HG02840 (cell line): Measurements from ENCODE around the gene TMEM237.
"Not testable (repeated sequence)": the region's sequence is repeated elsewhere in the genome, so short reads cannot be mapped to it uniquely, and the experiment has no call there.

Source experiments
- ATAC-seq: cut with Tn5 transposase; IDR thresholded peaks from one replicate; pipeline ENCODE4 v1.9.1; 2021; ENCODE audit warnings: mild to moderate bottlenecking, moderate library complexity, moderate number of reproducible peaks; ENCODE audit not compliant: unreplicated experiment, low FRiP score

Gene TMEM237, protein sequence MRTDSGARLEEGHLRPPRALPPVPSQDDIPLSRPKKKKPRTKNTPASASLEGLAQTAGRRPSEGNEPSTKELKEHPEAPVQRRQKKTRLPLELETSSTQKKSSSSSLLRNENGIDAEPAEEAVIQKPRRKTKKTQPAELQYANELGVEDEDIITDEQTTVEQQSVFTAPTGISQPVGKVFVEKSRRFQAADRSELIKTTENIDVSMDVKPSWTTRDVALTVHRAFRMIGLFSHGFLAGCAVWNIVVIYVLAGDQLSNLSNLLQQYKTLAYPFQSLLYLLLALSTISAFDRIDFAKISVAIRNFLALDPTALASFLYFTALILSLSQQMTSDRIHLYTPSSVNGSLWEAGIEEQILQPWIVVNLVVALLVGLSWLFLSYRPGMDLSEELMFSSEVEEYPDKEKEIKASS

DNA sequence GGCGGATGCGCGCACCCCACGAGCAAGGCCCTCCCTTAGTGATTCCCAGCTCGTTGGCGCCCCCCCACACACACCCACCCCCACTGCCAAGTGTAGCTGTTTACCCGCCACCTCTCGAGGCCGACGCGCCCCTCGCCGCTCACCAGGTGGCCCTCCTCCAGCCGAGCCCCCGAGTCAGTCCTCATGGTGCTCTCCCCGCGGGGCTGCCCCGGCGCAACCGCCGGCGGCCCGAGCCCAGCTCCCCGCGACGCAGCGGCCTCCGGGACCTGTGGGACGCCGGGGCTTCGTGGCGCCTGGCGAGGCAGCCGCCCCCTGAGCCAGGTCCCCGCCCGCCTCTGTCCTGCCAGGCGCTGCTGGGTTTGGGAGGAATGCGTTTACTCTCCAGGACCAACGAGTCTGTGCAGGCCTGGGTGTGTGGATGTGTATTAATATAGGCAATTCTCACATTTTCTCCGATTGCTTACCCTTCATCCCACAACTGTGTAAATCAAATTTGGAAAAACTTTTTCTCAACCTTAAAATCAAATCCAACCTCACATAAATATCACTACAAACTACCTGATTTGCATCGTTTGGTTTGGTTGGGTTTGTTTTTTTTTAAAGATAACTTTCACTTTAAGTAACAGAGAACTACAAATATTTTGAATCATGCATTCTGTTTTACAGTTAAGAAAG, at the start of gene TMEM237:
TMEM237 (minus strand) TSS at position 288 of the 675 bp plus-strand sequence; CDS start at position 185, 103 bp downstream.
- peak; percentile 43 for ATAC-seq

DNA sequence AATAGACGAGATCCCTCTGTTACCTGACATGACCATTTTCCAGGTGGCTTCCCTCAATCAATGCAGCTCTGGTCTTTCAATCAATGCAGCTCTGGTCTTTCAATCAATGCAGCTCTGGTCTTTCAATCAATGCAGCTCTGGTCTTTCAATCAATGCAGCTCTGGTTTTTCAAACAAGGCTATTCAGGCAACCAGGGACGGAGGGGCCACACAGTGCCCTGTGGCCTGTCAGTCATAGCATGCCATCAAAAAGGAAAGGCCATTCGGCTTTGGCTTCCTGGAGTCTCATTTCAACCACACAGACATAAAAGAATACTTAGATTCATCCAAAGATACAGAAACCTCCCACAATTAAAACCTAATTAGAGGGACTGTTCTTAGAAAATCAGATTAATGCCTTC, 41.9 kb upstream of the TMEM237 start:
- no peak for ATAC-seq

DNA sequence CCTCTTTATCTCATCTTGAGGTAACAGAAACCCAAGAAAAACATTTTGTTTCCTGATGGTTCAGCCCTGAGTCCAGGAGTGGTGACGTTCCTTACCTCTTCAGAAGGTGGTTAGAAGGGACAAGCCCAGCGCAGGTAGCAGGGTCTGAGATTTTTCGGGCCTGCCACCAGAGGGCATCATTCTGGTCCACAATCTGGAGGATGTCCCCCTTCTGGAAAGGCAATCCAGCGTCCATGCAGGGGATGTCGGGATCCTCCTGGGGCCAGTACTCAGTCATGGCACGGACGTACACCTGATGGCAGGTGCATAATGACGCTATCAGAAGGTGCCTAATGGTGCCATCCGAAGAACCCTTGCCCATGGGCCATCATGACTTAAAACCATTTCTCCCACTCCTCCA, 37.4 kb upstream of the TMEM237 start:
- no peak for ATAC-seq

DNA sequence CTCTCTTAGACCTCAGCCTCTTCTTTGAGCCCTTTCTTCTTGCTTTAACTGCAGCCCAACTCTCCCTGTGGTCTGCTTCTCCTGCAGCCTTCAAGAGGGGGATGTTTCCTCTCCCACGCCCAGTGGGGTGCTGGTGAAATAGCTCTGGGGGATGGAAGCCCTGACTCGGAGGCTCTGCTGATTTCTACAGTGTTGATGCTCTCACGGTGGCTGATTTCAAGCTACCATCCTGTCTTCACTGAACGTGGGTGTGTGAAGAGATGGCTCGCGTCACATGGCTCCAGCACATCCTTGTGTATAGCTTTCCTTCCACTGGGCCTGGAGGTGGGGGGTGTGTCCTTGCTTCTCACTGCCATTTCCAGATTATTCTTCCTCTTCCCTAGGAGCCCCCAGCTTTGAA, 35.1 kb upstream of the TMEM237 start:
- ATAC-seq, result no peak

DNA sequence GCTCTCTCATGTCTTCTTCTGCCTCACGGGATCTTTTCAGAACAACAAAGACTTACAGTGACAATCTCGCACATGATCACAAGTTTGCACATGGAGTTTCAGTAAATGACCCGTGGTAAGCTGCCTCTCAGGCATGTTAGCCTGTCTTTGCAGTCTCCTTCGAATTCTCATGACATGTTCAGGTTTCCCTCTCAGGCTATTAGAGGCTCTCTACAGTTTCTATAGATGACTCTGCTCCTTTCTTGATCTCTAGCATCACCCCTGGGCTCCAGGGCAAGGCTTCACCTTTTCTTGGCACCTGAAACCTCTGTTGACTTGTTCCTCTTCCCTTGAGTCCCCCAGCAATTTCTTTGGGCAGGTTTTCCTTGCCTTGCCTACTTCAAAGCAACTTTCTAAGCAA, 32.2 kb upstream of the TMEM237 start:
- ATAC-seq, result no peak

DNA sequence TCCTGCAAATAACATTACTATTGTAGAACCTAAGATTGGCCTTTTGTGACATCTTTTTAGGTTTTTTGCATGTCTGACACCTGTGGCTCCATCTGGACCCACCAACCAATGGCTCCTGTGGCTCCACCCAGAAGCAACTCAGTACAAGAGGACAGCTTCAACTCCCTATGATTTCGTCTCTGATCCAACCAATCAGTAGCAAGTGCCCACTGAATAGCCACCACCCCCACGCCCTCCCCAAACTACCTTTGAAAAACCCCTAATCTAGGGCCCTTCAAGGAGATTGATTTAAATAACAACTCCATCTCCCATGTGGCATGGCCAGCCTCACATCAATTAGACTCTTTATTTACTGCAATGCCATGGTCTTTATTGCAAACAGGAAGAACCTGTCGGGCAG, 31.5 kb upstream of the TMEM237 start:
- ATAC-seq, result no peak

DNA sequence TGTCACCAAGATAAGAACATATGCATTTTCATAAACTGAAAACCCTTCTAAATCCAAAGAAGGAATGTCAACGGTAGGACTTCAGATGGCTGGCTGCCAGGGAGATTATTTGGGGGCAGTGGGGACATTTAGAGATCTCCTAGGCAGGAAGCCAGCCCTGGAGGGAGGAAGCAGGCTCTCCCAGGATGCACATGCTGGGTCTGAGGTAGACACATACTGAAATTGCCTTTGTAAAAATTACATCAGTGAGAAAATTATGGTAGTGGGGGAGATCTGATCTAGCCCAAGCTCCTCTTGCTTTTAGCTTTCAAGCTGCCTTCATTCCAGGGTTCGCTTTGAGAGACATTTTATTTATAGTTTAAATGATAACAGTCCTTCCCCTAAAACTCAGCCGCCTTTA, 31.0 kb upstream of the TMEM237 start:
- no peak for ATAC-seq

DNA sequence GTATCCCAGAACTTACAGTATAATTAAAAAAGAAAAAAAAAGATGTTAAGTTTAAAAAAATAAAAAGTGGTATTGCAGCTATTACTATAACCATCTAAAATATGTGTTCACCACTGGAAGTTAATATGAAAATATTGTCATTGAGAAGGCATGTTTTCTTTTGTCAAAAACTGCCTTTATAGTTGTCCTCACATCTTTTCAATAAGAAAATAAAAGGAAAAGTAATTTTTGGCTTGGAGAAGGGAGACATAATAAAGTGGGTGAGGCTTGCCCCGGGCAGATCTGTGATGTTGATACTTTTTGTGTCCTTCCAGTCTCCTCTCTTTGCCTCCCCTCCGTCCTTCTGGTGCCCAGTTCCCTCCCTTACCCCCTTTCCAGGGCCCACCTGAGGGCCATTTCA, 30.2 kb upstream of the TMEM237 start:
- ATAC-seq, result no peak

DNA sequence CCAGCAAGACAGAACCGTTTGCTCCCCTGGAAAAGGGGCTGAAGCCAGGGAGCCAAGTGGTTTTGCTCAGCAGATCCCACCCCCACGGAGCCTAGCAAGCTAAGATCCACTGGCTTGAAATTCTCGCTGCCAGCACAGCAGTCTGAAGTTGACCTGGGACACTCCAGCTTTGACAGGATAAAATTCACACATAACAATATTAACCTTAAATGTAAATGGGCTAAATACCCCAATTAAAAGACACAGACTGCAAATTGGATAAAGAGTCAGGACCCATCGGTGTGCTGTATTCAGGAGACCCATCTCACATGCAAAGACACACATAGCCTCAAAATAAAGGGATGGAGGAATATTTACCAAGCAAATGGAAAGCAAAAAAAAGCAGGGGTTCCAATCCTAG, 27.9 kb upstream of the TMEM237 start:
- ATAC-seq, result not testable (repeated sequence)

DNA sequence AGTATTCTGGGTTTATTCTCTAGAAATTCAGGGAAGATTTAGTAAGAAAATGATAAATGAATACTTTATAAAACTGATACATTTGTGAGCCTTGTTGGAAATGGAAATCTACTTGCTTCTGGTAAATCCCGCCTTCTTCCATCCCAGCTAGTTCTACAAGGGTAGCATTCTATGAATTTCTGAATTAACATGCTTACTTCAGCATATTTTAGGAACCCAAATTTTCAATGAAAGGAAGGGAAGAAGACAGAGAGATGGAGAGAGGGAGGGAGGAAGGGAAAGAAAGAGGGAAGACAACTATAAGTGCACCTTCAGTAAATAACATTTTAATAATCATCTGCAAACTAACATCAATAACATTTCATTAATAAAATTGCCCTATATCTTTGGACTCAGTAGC, 26.6 kb upstream of the TMEM237 start:
- no peak for ATAC-seq

DNA sequence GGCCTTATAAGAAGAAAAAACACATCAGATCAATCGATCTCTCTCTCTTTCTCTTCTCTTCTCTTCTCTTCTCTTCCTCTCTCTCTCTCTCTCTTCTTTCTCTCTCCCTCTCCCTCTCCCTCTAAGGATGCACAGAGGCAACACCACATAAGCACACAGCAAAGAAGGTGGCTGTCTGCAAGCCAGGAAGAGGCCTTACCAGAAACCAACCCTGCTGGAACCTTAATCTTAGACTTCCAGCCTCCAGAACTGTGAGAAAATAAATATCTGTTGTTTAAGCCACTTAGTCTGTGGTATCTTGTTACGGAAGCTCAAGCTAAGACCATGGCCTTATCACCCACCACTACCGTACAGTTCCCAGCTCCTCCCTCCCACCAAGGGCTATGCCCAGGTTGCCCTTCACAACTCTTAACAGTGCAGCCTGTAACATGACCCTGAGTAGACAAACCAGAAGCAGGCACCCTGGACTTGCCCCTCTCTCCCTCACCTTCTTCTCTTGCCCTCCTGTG, 25.2 kb upstream of the TMEM237 start:
- ATAC-seq, result no peak

DNA sequence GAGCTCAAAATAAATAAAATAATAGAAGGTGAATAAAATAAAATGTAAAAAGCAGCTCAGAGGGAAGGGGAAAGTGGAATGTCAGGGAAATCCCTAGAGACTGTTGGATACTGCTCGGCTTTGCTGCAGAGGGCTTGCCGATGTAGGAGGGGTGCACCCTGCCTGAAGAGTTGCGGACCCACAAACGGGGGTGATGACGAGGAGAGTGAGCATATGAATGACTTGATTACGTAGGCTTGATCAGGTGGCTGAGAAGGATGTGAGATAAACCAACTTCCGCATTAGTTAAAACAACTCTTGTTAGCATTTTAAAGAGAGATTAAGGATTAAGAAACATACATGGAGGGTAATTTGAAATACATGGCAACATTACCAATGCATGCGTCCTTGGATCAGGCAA, 21.0 kb upstream of the TMEM237 start:
- no peak for ATAC-seq

DNA sequence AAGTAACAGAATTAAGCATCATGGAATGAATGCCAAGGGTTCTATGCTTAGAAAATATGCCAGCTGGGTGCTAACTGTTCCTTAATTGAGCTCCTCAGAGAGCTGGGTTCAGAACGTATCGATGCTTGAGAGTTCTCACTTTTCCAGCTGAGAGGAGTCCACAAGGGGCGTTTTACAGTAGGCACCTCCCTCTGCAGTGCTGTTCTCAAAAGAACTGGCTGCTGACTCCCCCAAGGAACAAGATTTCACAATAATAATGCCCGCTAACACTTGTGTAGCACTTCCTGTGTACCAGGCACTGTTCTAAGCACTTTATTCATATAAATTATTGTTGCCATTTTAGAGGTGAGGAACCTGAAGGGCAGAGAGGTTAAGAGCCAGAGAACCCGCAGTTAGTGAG, 18.1 kb upstream of the TMEM237 start:
- no peak for ATAC-seq

DNA sequence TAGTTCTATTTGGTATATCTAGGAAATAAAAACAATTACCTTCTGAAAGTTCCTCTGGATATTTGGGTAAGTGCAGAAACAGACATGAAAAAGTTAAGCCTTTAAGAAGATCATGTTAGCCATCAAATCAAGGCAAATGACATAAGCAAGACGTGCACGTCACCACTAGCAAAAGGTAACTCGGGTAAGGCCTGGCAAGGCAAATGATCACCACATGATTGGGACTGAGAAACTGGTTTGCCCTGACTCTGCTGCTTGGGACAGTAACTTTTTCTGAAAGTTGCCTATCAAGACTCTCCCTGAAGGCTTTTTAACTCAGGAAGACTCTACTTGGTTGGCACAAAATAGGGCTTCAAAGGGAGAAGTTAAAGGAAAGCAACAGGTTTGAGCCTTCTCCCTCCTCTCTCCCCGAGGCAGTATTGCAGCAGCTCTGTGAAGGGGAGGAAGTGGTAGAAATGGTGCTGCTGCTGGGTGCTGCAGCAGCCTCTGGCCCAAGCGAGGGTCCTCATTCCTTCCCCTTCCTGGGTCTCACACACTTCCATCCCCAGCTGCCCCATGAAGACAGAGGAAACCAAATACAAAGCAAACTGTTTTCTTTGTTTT, 17.1 kb upstream of the TMEM237 start:
- no peak for ATAC-seq

DNA sequence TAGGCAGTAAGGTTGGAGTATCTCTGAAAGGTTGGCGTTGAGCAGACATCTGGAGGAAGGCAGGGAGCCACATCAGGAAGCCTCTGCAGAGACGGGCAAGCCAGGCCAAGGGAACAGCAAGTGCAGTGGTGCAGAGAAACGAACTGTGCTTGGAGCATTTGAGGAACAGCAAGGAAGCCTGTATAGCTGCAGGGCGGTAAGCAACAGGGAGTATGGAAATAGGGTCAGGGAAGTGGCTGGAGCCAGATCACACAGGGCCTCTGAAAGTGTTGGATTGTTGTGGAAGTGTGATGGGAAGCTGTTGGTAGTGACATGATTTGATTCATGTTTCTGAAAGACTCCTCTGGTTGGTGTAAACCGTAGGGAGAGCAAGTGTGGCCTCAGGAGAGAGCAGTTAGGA, 13.4 kb upstream of the TMEM237 start:
- ATAC-seq, result no peak

DNA sequence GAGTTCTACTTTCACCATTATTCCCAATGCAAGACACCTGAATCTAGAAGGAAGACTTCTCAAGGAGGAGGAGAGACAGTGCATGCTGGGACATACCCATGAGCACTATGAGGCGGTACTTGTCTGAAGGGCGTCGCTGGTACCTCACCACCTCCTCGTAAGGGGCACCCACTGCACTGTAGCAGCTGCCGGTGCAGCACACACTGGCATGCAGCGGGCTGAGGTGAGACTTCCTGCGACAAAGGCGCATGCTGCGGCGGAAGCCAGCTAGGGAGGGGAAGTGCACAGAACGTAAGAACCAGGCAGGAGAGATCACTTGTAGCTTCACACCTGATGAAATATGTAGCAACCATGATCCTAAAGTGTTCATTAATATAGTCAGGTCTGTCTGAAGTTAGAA, 12.8 kb upstream of the TMEM237 start:
- ATAC-seq, result no peak

DNA sequence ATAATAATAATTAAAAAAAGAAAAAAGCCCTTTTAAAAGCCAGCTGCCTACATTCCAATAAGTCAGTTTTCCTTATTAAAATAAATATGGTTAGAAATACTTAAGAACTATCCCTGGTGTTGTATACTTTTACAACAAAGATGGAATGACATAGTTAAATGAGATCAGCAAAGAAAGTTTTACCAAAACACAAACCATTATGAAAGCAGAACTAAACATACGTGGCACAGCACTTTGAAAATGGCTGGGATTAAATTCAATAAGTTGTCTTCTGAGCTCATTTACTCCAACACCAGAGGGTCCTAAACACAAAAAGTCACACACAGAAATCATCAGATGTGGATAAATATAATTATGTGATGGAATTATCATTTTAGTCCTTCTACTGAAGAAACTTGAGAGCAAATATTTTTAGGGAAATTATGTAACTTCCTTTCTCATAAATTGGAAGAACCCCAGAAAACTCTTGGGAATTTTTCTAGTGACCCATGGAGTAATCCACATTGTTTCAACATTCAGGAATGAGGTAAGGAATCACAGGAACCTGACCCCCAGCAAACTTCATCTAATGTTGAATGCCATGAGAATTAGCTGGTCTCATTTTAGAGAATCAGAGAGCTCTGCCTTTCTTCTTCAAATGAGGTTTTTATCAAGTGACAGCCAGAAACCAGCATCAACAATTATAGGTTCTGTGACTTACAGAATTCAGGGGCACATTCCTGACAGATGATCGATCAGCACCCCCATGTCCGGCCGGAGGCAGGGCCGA, 11.5 kb upstream of the TMEM237 start:
- no peak for ATAC-seq

DNA sequence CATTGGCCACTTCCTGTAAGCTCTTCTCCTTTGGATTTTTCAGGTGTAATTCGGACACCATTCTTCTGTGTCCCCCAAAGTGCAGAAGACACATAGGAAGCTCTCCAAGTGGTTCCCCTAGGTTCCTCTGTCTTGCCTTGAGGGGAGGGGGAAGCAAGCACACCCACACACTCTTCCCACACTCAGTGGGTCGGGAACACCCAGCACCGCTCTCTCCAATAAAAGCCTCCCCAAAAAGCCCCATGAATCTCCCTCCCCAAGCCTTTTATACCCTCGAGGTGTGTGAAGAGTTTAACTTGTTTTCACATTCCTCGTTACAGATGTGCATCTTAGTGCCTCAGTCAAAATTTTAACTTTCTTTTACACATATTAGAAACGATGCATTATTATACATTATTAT, 9.9 kb upstream of the TMEM237 start:
- no peak for ATAC-seq

DNA sequence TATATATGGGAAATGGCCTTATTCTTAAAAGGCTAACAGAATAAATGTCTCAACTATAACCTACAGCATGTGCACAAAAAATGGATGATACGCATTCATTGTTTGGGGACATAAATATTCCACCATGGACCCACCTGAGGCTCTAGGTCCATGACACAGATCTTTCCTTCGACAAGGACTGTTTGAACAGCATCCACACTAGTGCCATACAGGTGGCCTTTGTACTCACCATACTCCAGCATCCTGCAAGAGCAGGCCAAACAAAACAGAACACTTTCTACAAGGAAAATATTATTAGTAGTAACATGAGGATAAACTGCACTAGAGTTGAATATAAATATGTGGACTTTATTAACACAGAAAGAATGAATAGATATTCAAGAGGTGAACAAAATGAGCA, 6.1 kb upstream of the TMEM237 start:
- no peak for ATAC-seq

DNA sequence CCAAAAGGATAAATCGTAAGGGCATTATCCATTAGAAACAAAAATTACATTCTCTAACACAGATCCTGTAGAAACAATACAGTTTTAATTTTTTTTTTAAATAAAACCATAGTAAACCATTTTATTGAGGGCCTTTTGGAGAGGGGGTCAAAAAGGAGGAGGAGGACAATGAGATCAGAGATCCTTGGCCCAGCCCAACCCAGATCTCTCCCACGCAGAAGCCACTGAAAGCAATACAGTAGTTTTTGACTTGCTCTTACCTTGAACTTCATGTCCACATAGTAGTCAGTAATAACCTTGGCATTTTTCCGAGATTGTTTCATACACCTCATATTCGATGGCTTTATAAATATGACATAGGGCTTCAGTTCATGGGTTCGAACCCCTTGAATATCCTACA, 4.1 kb upstream of the TMEM237 start:
- no peak for ATAC-seq

DNA sequence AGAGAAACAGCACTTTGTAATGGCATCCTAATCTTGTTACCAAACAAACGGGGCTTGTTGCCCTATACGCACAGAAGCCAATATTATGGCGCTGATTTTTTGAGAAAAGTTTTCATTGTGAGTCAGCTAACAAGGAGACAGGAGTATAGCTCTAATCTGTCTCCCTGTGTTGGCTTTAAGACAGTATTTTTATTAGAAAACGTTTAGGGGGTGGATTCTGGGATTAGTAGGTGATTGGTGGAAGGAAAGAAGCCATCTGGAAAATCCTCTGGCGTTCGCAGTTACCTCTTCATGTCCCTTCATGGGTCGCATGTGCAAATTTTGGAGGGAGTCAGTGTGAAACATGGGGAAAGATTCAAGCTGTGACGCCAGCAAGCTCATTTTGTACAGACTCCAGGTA, 698 bp upstream of the TMEM237 start:
- no peak for ATAC-seq
